ENCODE results near the gene RBM34. TPM values are rescaled to one million over a fixed set of nuclear protein-coding genes. Genes with fewer than 3 reads are reported as not detected.
"Not testable (repeated sequence)": the region's sequence is repeated elsewhere in the genome, so short reads cannot be mapped to it uniquely, and the experiment has no call there.

The RBM34 gene, protein sequence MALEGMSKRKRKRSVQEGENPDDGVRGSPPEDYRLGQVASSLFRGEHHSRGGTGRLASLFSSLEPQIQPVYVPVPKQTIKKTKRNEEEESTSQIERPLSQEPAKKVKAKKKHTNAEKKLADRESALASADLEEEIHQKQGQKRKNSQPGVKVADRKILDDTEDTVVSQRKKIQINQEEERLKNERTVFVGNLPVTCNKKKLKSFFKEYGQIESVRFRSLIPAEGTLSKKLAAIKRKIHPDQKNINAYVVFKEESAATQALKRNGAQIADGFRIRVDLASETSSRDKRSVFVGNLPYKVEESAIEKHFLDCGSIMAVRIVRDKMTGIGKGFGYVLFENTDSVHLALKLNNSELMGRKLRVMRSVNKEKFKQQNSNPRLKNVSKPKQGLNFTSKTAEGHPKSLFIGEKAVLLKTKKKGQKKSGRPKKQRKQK
- total RNA-seq (2014; rRNA removed; shearing (Covaris generic)), result 73.0 and 82.7 TPM in 2 replicates

DNA sequence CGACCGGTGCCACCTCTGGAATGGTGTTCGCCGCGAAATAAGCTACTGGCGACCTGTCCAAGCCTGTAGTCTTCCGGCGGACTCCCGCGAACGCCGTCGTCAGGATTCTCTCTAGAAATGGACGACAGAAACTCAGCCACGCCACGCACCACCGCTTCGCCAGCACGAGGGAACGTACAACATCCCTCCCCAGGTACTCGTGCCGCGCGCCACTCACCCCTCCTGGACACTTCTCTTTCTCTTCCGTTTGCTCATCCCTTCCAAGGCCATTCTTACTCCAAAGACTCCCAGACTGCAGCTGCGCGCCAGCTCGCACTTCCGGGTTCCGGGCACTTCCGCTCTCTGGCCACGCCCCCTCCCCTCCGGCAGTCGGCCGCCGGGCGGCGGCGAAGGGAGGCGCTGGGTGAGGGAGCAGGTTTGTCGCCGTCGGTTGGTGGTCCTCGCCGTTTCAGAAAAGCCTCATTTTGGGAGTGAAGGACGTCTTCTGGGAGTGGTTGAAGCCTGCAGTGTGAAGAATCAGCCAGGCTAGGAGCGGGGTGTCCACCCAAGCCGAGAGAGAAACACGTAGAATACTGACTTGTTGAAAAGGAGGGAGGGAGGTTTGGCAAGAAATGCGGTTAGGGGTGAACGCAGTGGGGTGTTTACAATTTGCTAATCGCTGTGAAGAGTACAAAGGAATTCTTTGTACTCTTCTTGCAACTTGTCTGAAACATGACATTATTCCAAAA lies at the start of gene RBM34:
TSS of gene RBM34 (minus strand) at position 294 of the 728 bp plus-strand sequence. CDS start at position 270, 24 bp downstream.
- peak; percentile 91 for DNase-seq (ENCODE audit: low read depth)

DNA sequence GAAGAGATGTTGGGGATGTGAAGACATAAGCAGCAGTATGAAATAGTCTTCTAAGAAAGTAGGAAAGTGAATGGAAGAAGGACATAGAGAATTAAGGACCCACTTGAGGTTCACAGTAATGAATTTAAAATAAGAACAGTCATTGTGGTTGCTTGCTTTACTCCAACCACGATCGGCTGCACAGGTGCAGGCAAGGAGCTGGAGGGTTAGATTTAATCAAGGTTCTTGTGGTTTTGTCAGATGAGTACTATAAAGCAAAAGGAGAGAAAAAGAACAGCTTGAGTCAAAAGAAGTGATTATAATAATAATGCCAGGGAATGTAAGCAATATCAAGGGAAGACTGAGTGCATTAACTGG lies 46.1 kb upstream of the RBM34 start:
- DNase-seq (ENCODE audit: low read depth), result peak; percentile 63

GRCh38 chr1:235206533-235207208 lies 45.6 kb upstream of the RBM34 start:
- DNase-seq (ENCODE audit: low read depth), result peak; percentile 62

DNA sequence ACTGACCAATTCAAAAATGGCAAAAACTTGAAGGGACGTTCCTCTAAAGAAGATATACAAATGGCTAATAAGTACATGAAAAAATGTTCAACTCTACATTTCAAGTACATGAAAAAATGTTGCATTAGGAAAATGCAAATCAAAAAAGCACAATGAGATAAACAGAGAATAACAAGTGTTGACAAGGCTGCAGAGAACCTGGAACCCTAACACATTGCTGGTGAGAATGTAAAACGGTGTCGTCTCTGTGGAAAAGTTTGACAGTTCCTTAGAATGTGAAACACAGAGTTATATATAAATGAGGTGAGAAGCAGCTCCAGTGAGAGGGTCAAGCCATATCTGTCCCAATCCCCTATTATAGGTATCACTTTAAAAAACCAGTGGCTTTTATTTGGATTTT lies 44.6 kb upstream of the RBM34 start:
- no peak for DNase-seq (ENCODE audit: low read depth)

DNA sequence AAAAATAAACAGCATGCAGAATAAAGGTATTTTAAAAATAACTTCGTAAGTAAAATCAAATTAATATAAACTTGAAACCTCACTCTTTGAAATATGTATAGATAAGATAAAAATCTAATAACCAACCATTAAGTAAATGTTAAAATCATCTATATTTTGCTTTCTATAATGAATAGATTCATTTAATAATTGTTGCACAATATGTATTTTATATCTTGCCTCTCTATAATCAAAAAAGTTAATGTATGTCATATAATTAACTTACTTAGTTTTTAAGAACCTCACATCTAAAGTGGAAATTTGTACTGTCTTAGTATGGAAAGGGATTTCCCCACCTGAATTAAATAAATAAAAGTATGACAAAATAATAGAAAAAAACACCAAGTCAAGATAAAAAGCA lies 42.4 kb upstream of the RBM34 start:
- no peak for DNase-seq (ENCODE audit: low read depth)

DNA sequence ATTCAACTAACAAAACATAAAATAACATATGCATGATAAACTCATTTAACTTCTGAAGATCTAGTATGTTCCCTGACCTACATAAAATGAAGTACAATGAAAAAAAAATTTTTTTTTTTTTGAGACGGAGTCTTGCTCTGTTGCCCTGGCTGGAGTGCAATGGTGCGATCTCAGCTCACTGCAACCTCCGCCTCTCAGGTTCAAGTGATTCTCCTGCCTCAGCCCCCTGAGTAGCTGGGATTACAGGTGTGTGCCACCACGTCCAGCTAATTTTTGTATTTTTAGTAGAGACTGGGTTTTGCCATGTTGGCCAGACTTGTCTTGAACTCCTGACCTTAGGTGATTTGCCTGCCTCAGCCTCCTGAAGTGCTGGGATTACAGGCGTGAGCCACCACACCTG lies 41.4 kb upstream of the RBM34 start:
- DNase-seq (ENCODE audit: low read depth), result not testable (repeated sequence)

DNA sequence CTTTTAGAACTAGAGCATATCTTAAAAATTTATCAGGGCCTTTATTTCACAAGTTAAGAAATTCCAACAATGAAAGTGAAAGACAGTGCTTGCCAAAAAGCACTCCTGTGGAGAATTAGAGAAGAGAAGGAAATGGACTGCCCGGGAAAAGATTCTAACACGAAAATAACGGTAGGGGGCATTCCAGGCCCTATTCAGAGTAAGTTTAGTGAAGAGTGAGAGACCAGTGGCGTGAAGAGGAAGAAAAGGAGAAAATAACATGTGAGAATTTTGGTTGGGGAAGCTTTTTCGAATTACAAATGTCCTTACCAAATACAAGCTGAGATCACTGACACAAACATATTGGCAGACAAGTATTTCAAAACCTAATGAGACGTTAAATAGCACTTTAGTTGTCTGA lies 38.4 kb upstream of the RBM34 start:
- no peak for DNase-seq (ENCODE audit: low read depth)

DNA sequence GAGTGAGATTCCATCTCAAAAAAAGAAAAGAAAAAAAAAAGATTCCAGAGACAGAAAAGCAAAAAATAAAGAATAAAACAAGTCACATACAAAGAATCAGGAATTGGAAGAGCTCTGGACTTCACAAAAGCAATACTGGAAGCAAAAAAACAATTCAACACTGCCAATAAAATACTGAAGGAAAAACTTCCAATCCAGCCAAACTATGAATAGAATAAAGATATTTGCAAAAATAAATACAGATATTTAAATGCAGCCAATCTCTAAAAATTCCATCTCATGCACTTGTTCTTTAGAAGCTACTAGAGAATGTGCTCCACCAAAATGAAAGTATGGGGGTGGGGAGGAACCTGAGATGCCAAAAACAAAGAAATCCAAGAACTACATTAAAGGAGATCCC lies 29.4 kb upstream of the RBM34 start:
- DNase-seq (ENCODE audit: low read depth), result no peak

DNA sequence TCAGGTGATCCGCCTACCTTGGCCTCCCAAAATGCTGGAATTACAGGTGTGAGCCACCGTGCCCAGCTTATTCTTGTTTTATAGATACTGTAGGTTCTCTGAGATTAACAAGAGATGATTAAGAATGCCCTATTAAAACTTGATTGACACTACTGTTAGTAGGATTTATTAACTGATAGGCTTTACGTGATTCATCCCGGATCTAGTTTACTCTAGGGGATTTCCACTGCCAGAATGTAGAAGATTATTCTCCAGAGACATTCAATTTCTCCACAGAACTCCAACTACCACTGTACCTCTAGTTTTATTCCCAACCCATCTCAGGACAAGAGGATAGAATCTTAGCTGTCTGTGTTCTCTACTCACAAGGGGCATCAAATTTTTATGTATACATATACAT lies 26.3 kb upstream of the RBM34 start:
- DNase-seq (ENCODE audit: low read depth), result no peak

- no peak for DNase-seq (ENCODE audit: low read depth)
Observed at GRCh38 chr1:235181561-235182245, 20.7 kb upstream of the RBM34 start.

GRCh38 chr1:235180916-235181460 lies 19.9 kb upstream of the RBM34 start:
- no peak for DNase-seq (ENCODE audit: low read depth)

DNA sequence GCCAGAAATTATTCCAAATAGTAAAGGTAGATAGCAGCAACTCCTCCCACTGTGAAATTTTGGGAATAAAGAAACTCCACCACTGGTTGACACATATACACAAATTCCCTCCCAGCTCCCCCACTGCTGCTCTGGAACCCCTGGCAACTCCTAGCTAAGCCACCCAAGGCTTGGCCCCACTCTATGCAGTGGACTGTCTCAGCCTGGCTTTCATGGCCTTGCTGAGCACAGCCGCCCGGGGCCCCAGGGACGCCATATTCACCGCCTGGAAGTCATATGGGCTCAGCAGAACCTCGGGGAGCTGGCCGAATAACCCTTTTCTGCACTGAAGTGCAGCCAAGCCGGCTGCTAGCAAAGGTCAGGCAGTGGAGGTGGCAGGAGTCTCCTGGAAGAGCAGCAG lies 15.4 kb upstream of the RBM34 start:
- DNase-seq (ENCODE audit: low read depth), result no peak

- peak; percentile 24 for DNase-seq (ENCODE audit: low read depth)
Observed at GRCh38 chr1:235169986-235170385, 8.9 kb upstream of the RBM34 start.

DNA sequence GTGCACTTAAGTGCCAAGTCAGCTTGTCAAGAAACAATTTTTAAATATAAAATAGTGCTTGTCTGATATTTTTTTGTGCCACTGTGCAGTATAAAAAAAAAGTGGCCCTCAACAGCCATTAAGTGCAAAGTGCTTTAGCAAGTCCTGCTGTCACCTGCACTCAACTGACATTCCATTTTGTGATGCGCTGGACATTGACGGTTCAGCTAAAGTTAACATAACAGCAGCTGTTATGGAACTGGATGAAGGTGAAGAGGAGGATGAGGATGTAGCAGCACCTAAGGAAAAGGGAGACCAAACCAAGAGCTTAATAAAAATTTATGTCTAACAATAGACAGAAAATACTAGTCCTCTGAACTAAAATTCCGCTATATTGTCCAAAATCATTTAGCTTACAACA lies 7.3 kb upstream of the RBM34 start:
- no peak for DNase-seq (ENCODE audit: low read depth)

GRCh38 chr1:235161685-235162327 lies 756 bp upstream of the RBM34 start:
- DNase-seq (ENCODE audit: low read depth), result no peak

DNA sequence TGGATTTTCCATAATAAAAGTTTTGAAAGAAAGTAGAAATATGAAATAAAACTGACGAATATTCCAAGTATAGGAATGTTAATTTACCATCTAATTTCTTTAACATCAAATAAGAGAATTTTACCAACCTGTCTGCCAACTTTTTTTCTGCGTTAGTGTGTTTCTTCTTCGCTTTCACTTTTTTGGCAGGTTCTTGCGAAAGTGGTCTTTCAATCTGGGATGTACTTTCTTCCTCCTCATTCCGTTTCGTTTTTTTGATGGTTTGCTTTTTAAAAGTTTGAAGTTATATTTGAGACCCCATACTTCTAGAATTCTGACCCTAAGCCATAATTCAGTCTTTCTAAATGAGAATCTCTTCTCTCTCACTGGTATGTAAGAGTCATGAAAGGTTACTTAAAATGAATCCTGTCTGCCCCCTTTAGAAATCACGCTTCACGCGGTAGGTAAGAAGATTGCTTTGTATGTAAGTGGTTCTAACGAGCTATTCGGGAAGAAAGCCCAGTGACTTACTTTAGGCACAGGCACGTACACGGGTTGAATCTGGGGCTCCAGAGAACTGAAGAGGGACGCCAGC lies 580 bp downstream of the RBM34 start:
- peak; percentile 67 for DNase-seq (ENCODE audit: low read depth)

GRCh38 chr1:235159930-235160329 lies 1.1 kb downstream of the RBM34 start:
- DNase-seq (ENCODE audit: low read depth), result not testable (repeated sequence)

GRCh38 chr1:235159284-235159683 lies 1.8 kb downstream of the RBM34 start:
- not testable (repeated sequence) for DNase-seq (ENCODE audit: low read depth)

GRCh38 chr1:235158680-235159079 lies 2.4 kb downstream of the RBM34 start:
- no peak for DNase-seq (ENCODE audit: low read depth)

- no peak for DNase-seq (ENCODE audit: low read depth)
Observed at GRCh38 chr1:235157150-235157549, 3.9 kb downstream of the RBM34 start.

DNA sequence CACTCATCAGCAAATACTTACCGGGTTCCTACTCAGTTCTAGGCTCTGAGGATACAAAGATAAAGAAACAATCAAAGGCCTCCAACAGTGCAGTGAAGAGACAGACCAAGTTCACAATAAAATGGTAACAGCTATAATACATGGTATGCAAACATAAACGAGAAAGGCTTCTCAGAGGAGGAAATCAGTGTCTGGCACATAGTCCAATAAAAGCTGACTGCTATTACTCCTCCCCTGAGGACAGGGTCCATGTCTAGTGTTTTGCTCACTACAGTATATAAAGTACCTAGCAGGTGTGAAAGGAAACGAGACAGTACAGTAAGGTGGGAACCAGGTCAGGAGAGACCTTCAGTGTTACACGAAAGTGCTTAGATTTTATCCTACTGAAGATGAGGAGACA lies 4.3 kb downstream of the RBM34 start:
- no peak for DNase-seq (ENCODE audit: low read depth)
